Liver (tissue), 3 donors: ENCODE data around the gene C14orf132.

ENCODE experiments used
- GABPA ChIP-seq, 2 donors: IDR thresholded peaks in 1 of 2; conservative IDR thresholded peaks in 1 of 2; 2 replicates each; pipeline ENCODE4 v1.6.1; 2016; ENCODE audit warnings: antibody characterized with exemption in 2 of 2, mild to moderate bottlenecking in 1 of 2, moderate library complexity in 1 of 2
- TAF1 ChIP-seq: conservative IDR thresholded peaks from 2 replicates; pipeline ENCODE4 v1.6.1; 2016; ENCODE audit warnings: antibody characterized with exemption, mild to moderate bottlenecking
- TF ChIP-seq, protein P1 (sequence below): fragments of 150-350 bp; IDR thresholded peaks from 2 replicates; pipeline ENCODE4 v1.5.1; 2017; ENCODE audit warnings: improper control_type of control experiment, low read depth, low read length; ENCODE audit not compliant: missing input control
- TF ChIP-seq, protein P2 (sequence below): IDR thresholded peaks from 2 replicates; pipeline ENCODE4 v1.6.1; 2016; ENCODE audit warnings: antibody characterized with exemption, mild to moderate bottlenecking
- donor health status: healthy.
- donor health status: healthy.

DNA sequence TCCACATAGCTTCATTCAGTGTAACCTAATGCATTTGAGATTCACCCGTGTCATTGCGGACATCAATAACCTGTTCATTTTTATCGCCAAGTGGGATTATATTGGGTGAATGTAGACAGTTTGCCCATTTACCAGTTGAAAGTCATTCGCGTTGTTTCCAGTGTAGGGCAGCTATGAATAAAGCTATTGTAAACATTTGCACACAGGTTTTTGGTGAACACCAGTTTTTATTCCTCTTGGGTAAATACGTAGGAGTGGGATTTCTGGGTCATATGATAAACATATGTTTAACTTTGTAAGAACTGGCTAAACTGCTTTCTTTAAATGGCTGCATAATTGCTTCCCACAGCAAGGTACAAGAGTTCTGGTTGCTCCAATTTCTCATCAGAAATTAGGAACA lies 33.6 kb downstream of the C14orf132 start:
- TF ChIP-seq, protein P1, sequence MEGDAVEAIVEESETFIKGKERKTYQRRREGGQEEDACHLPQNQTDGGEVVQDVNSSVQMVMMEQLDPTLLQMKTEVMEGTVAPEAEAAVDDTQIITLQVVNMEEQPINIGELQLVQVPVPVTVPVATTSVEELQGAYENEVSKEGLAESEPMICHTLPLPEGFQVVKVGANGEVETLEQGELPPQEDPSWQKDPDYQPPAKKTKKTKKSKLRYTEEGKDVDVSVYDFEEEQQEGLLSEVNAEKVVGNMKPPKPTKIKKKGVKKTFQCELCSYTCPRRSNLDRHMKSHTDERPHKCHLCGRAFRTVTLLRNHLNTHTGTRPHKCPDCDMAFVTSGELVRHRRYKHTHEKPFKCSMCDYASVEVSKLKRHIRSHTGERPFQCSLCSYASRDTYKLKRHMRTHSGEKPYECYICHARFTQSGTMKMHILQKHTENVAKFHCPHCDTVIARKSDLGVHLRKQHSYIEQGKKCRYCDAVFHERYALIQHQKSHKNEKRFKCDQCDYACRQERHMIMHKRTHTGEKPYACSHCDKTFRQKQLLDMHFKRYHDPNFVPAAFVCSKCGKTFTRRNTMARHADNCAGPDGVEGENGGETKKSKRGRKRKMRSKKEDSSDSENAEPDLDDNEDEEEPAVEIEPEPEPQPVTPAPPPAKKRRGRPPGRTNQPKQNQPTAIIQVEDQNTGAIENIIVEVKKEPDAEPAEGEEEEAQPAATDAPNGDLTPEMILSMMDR: no peak
- TF ChIP-seq TAF1 (no peak), GABPA (IDR thresholded peaks at IDR 0.05 in 1 of 2, conservative IDR thresholded peaks at IDR 0.05 in 1 of 2) (no peak)
- TF ChIP-seq, protein P2, sequence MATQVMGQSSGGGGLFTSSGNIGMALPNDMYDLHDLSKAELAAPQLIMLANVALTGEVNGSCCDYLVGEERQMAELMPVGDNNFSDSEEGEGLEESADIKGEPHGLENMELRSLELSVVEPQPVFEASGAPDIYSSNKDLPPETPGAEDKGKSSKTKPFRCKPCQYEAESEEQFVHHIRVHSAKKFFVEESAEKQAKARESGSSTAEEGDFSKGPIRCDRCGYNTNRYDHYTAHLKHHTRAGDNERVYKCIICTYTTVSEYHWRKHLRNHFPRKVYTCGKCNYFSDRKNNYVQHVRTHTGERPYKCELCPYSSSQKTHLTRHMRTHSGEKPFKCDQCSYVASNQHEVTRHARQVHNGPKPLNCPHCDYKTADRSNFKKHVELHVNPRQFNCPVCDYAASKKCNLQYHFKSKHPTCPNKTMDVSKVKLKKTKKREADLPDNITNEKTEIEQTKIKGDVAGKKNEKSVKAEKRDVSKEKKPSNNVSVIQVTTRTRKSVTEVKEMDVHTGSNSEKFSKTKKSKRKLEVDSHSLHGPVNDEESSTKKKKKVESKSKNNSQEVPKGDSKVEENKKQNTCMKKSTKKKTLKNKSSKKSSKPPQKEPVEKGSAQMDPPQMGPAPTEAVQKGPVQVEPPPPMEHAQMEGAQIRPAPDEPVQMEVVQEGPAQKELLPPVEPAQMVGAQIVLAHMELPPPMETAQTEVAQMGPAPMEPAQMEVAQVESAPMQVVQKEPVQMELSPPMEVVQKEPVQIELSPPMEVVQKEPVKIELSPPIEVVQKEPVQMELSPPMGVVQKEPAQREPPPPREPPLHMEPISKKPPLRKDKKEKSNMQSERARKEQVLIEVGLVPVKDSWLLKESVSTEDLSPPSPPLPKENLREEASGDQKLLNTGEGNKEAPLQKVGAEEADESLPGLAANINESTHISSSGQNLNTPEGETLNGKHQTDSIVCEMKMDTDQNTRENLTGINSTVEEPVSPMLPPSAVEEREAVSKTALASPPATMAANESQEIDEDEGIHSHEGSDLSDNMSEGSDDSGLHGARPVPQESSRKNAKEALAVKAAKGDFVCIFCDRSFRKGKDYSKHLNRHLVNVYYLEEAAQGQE: no peak
